Measurements from ENCODE around the gene KCNH2. TPM values are rescaled to one million over a fixed set of nuclear protein-coding genes. Genes with fewer than 3 reads are reported as not detected.

The KCNH2 gene
- total and polyA plus RNA-seq, 10 of the 15 experiments (the other 5 are each of a cell fraction or from before 2014, with no cell fraction given), result 0.04 to 0.24 (median 0.17) TPM; not detected in 6

- Histone ChIP-seq H3K4me1 (ENCODE audit: control insufficient read depth, insufficient read depth, low read length) (no peaks in the 10 kb centered on the region), H3K27ac (ENCODE audit: control insufficient read depth, insufficient read depth) (no peak overlapping the region), H3K79me2 (ENCODE audit: control insufficient read depth, insufficient read depth, low read length) (no peaks in the 10 kb centered on the region), H4K20me1 (ENCODE audit: control insufficient read depth, insufficient read depth) (no peaks in the 10 kb centered on the region), H2AFZ (ENCODE audit: control insufficient read depth, low read depth, low read length) (no peak overlapping the region), H3K9ac (ENCODE audit: control insufficient read depth, insufficient read depth, low read length) (no peak overlapping the region), H3K36me3 (ENCODE audit: control insufficient read depth in 2 of 2, insufficient read depth in 2 of 2, low read length in 1 of 2) (no peaks in the 10 kb centered on the region), H3K4me2 (ENCODE audit: control insufficient read depth, insufficient read depth) (no peak overlapping the region), H3K27me3 (replicated peaks in 1 of 2; ENCODE audit: control insufficient read depth in 2 of 2, insufficient read depth in 2 of 2, low read length in 1 of 2) (no peaks in the 10 kb centered on the region), H3K9me3 (replicated peaks; ENCODE audit: control insufficient read depth, insufficient read depth, low read length) (no peaks in the 10 kb centered on the region), H3K4me3 (no peak overlapping the region)
- ChIA-PET POLR2A (no interaction called here), SMC1A (ENCODE audit: uncharacterized antibody, unreplicated experiment) (no interaction called here), RAD21 (ENCODE audit: unreplicated experiment) (interaction anchor here (0.8 kb wide), 1 partner anchor 43 kb away, joined by 3 read pairs; no protein-coding TSS in a partner anchor), CTCF (interaction anchor here (1.0 to 1.2 kb wide), 2 partner anchors 13 to 118 kb away, joined by 3 to 5 read pairs; no protein-coding TSS in a partner anchor)
- DNase-seq (ENCODE audit: low read depth, low spot score) (no peak), ATAC-seq (no peak), FAIRE-seq (no peak)
- in situ Hi-C loops (cut with MboI) (no loop called here), intact Hi-C loops (cut with micrococcal nuclease; ENCODE audit: unreplicated experiment) (no loop called here)
- 41% methylated on average over 9 of the region's 9 CpGs for WGBS (ENCODE audit: insufficient coverage, insufficient replicate concordance, low lambda C conversion rate, missing lambda C conversion rate)
- no TSS peak for BruUV-seq (replicated peaks)
- TF ChIP-seq NFXL1 (IDR thresholded peaks at IDR 0.05; ENCODE audit: borderline replicate concordance), result no peak
- TF ChIP-seq, protein P1, sequence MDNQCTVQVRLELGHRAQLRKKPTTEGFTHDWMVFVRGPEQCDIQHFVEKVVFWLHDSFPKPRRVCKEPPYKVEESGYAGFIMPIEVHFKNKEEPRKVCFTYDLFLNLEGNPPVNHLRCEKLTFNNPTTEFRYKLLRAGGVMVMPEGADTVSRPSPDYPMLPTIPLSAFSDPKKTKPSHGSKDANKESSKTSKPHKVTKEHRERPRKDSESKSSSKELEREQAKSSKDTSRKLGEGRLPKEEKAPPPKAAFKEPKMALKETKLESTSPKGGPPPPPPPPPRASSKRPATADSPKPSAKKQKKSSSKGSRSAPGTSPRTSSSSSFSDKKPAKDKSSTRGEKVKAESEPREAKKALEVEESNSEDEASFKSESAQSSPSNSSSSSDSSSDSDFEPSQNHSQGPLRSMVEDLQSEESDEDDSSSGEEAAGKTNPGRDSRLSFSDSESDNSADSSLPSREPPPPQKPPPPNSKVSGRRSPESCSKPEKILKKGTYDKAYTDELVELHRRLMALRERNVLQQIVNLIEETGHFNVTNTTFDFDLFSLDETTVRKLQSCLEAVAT (IDR thresholded peaks at IDR 0.05), result no peak
- no peak for TF ChIP-seq PRDM15 (CRISPR knock-in tag; IDR thresholded peaks at IDR 0.05)
- TF ChIP-seq FOXM1 (IDR thresholded peaks at IDR 0.05; ENCODE audit: low read depth, low read length), result no peak
- no peak for TF ChIP-seq RB1 (IDR thresholded peaks at IDR 0.05; ENCODE audit: borderline replicate concordance)
- no peak for TF ChIP-seq GATAD2B (conservative IDR thresholded peaks at IDR 0.05; ENCODE audit: low read depth)
- TF ChIP-seq, protein P2, sequence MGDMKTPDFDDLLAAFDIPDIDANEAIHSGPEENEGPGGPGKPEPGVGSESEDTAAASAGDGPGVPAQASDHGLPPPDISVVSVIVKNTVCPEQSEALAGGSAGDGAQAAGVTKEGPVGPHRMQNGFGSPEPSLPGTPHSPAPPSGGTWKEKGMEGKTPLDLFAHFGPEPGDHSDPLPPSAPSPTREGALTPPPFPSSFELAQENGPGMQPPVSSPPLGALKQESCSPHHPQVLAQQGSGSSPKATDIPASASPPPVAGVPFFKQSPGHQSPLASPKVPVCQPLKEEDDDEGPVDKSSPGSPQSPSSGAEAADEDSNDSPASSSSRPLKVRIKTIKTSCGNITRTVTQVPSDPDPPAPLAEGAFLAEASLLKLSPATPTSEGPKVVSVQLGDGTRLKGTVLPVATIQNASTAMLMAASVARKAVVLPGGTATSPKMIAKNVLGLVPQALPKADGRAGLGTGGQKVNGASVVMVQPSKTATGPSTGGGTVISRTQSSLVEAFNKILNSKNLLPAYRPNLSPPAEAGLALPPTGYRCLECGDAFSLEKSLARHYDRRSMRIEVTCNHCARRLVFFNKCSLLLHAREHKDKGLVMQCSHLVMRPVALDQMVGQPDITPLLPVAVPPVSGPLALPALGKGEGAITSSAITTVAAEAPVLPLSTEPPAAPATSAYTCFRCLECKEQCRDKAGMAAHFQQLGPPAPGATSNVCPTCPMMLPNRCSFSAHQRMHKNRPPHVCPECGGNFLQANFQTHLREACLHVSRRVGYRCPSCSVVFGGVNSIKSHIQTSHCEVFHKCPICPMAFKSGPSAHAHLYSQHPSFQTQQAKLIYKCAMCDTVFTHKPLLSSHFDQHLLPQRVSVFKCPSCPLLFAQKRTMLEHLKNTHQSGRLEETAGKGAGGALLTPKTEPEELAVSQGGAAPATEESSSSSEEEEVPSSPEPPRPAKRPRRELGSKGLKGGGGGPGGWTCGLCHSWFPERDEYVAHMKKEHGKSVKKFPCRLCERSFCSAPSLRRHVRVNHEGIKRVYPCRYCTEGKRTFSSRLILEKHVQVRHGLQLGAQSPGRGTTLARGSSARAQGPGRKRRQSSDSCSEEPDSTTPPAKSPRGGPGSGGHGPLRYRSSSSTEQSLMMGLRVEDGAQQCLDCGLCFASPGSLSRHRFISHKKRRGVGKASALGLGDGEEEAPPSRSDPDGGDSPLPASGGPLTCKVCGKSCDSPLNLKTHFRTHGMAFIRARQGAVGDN (IDR thresholded peaks at IDR 0.05), result no peak
- no peak for TF ChIP-seq ETV6 (conservative IDR thresholded peaks at IDR 0.05 in 1 of 2, IDR thresholded peaks at IDR 0.05 in 1 of 2; ENCODE audit: borderline replicate concordance in 1 of 2, low read depth in 1 of 2)
- no peak for TF ChIP-seq RELA (IDR thresholded peaks at IDR 0.05; ENCODE audit: borderline replicate concordance, partially characterized antibody)
- no peak for TF ChIP-seq SMAD1 (IDR thresholded peaks at IDR 0.05; ENCODE audit: low read depth, partially characterized antibody)
- TF ChIP-seq, protein P3, sequence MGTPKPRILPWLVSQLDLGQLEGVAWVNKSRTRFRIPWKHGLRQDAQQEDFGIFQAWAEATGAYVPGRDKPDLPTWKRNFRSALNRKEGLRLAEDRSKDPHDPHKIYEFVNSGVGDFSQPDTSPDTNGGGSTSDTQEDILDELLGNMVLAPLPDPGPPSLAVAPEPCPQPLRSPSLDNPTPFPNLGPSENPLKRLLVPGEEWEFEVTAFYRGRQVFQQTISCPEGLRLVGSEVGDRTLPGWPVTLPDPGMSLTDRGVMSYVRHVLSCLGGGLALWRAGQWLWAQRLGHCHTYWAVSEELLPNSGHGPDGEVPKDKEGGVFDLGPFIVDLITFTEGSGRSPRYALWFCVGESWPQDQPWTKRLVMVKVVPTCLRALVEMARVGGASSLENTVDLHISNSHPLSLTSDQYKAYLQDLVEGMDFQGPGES (IDR thresholded peaks at IDR 0.05), result no peak
- no peak for TF ChIP-seq CHD1 (IDR thresholded peaks at IDR 0.05; ENCODE audit: low read depth, low read length)
- no peak for TF ChIP-seq CEBPB (IDR thresholded peaks at IDR 0.05; ENCODE audit: borderline replicate concordance in 1 of 2, low read depth in 2 of 2, low read length in 2 of 2)
- no peak for TF ChIP-seq SPI1 (IDR thresholded peaks at IDR 0.05; ENCODE audit: borderline replicate concordance, insufficient read depth, low read depth, low read length)
Observed at GRCh38 chr7:151005566-151005965, 27.4 kb upstream of the KCNH2 start.
